PC-3 (cell line): Measurements from ENCODE around the gene TRIM5. TPM values are rescaled to one million over a fixed set of nuclear protein-coding genes. Genes with fewer than 3 reads are reported as not detected.

Experiments
- ATAC-seq: fragments of 200-7000 bp; cut with Tn5 transposase; 2 replicates; pipeline ENCODE4 v1.9.1; 2020; ENCODE audit warnings: mild to moderate bottlenecking, moderate library complexity
- BruUV-seq: library from RNA; stranded (reverse); fragments of 400-500 nt; replicated peaks from 2 replicates; lab custom pipeline; 2021; lab: Mats Ljungman, UMichigan
- CTCF ChIA-PET: fragments of 300-600 bp; sonication (Branson Sonifier 250); formaldehyde crosslinking; loops from one replicate; lab custom pipeline; 2022; ENCODE audit warnings: antibody characterized with exemption; lab: Charles Lee
- POLR2A ChIA-PET: fragments of 300-600 bp; sonication (Branson Sonifier 250); formaldehyde crosslinking; loops from one replicate; lab custom pipeline; 2022; ENCODE audit warnings: antibody characterized with exemption; ENCODE audit not compliant: unreplicated experiment; lab: Charles Lee
- DNase-seq: peaks from one replicate; pipeline ENCODE4 v3.0.0-alpha.2; 2015
- H2AFZ ChIP-seq: fragments of 300-600 bp; sonication (generic); 2 replicates; pipeline ENCODE4 v1.6.0; 2016; ENCODE audit warnings: antibody characterized with exemption, low read length
- H3F3A ChIP-seq: fragments of 300-600 bp; sonication (generic); one replicate; pipeline ENCODE4 v1.6.0; 2017; ENCODE audit warnings: antibody characterized with exemption, low read length, control low read depth, mild to moderate bottlenecking; ENCODE audit not compliant: unreplicated experiment
- H3K27ac ChIP-seq: fragments of 300-600 bp; sonication (generic); 2 replicates; pipeline ENCODE4 v1.5.1; 2016; ENCODE audit warnings: mild to moderate bottlenecking, low read length
- H3K27me3 ChIP-seq: fragments of 300-600 bp; sonication (generic); 2 replicates; pipeline ENCODE4 v1.6.1; 2016; ENCODE audit warnings: low read length, mixed read lengths
- H3K36me3 ChIP-seq: fragments of 300-600 bp; sonication (generic); 2 replicates; pipeline ENCODE4 v1.6.1; 2016; ENCODE audit warnings: low read depth, mixed run types, low read length, mixed read lengths
- H3K4me1 ChIP-seq: fragments of 300-600 bp; sonication (generic); 2 replicates; pipeline ENCODE4 v1.5.1; 2016; ENCODE audit warnings: low read length; ENCODE audit not compliant: insufficient read depth
- H3K4me2 ChIP-seq: fragments of 300-600 bp; sonication (generic); 2 replicates; pipeline ENCODE4 v1.6.0; 2016; ENCODE audit warnings: low read length
- H3K4me3 ChIP-seq: fragments of 300-600 bp; sonication (generic); 2 replicates; pipeline ENCODE4 v1.5.1; 2016; ENCODE audit warnings: mild to moderate bottlenecking, low read length, mixed read lengths
- H3K79me2 ChIP-seq: fragments of 300-600 bp; sonication (generic); 2 replicates; pipeline ENCODE4 v1.6.1; 2017; ENCODE audit warnings: low read length, mixed read lengths
- H3K9ac ChIP-seq: fragments of 300-600 bp; sonication (generic); 2 replicates; pipeline ENCODE4 v1.6.0; 2016; ENCODE audit warnings: mild to moderate bottlenecking, low read length
- H3K9me2 ChIP-seq: fragments of 300-600 bp; sonication (generic); replicated peaks from 2 replicates; pipeline ENCODE4 v1.6.1; 2016; ENCODE audit warnings: mixed run types, low read length, mixed read lengths
- H3K9me3 ChIP-seq: fragments of 300-600 bp; sonication (generic); 2 replicates; pipeline ENCODE4 v1.6.1; 2016; ENCODE audit warnings: low read length, mixed read lengths
- H4K20me1 ChIP-seq: fragments of 300-600 bp; sonication (generic); 2 replicates; pipeline ENCODE4 v1.6.1; 2016; ENCODE audit warnings: low read length, mixed read lengths
- CTCF ChIP-seq: fragments of 300-600 bp; sonication (generic); conservative IDR thresholded peaks from 2 replicates; pipeline ENCODE4 v1.5.1; 2017; ENCODE audit warnings: antibody characterized with exemption, low read depth, mild to moderate bottlenecking, low read length
- EZH2 ChIP-seq: fragments of 300-600 bp; sonication (generic); IDR thresholded peaks from one replicate; pipeline ENCODE4 v1.6.1; 2017; ENCODE audit warnings: antibody characterized with exemption, mild to moderate bottlenecking, low read length; ENCODE audit not compliant: unreplicated experiment
- EZH2phosphoT487 ChIP-seq: fragments of 300-600 bp; sonication (generic); IDR thresholded peaks from 2 replicates; pipeline ENCODE4 v1.6.1; 2018; ENCODE audit warnings: mild to moderate bottlenecking, antibody characterized with exemption, low read length, borderline replicate concordance
- intact Hi-C: fragments of 100-400 bp; cut with micrococcal nuclease; formaldehyde crosslinking; loops from 2 replicates; pipeline ENCODE4 v1.9.0; 2023
- total RNA-seq: library from RNA; depleted of rRNA; stranded (reverse); fragments of >200 nt; gene quantifications from 2 replicates; pipeline ENCODE4 v1.2.3, GENCODE V29; 2014

Gene TRIM5
- total RNA-seq, 1 experiment from 2014 or later: 18.6 TPM

GRCh38 chr11:5626196-5626595, 58.7 kb downstream of the TRIM5 start:
- no peak overlapping the region for H3K27ac ChIP-seq
- TF ChIP-seq EZH2phosphoT487 (no peak), EZH2 (no peak), CTCF (no peak)
- ATAC-seq: no peak
- ChIA-PET CTCF (no interaction called here), POLR2A (no interaction called here)
- H3K9me2 ChIP-seq: no peaks in the 10 kb centered on the region
- no peak overlapping the region for H2AFZ ChIP-seq
- H3K27me3 ChIP-seq: no peaks in the 10 kb centered on the region
- H3K9ac ChIP-seq: no peak overlapping the region
- DNase-seq: no peak
- H3F3A ChIP-seq: no peaks in the 10 kb centered on the region
- H3K79me2 ChIP-seq: no peaks in the 10 kb centered on the region
- no peak overlapping the region for H3K4me3 ChIP-seq
- H4K20me1 ChIP-seq: no peaks in the 10 kb centered on the region
- H3K9me3 ChIP-seq: no peaks in the 10 kb centered on the region
- BruUV-seq: no TSS peak
- H3K4me1 ChIP-seq: peaks cover 29% of the 10 kb centered on the region
- no peaks in the 10 kb centered on the region for H3K36me3 ChIP-seq
- no peak overlapping the region for H3K4me2 ChIP-seq
- intact Hi-C loops: no loop called here

GRCh38 chr11:5625281-5625680, 59.6 kb downstream of the TRIM5 start:
- ATAC-seq (no peak), DNase-seq (no peak)
- BruUV-seq: no TSS peak
- no peak for TF ChIP-seq EZH2phosphoT487
- no peak for TF ChIP-seq EZH2
- no peak for TF ChIP-seq CTCF
- no peaks in the 10 kb centered on the region for H3K79me2 ChIP-seq
- H3K36me3 ChIP-seq: no peaks in the 10 kb centered on the region
- H3K9ac ChIP-seq: no peak overlapping the region; the same call in 1 of the 2 replicates
- peak overlapping the region; percentile 71 for H3K4me3 ChIP-seq
- H3K27ac ChIP-seq: no peak overlapping the region
- H3K9me2 ChIP-seq: no peaks in the 10 kb centered on the region
- H3K9me3 ChIP-seq: no peaks in the 10 kb centered on the region
- H3F3A ChIP-seq: peaks cover 8% of the 10 kb centered on the region
- no peaks in the 10 kb centered on the region for H3K27me3 ChIP-seq
- ChIA-PET CTCF (no interaction called here), POLR2A (interaction anchor here (0.7 kb wide), 1 partner anchor 61 kb away, joined by 3 read pairs; no protein-coding TSS in a partner anchor)
- H3K4me2 ChIP-seq: peak overlapping the region; percentile 91
- H2AFZ ChIP-seq: peak overlapping the region; percentile 73
- peaks cover 39% of the 10 kb centered on the region for H3K4me1 ChIP-seq
- no peaks in the 10 kb centered on the region for H4K20me1 ChIP-seq
- intact Hi-C loops: no loop called here

- BruUV-seq: TSS peak; percentile 98
- intact Hi-C loops: no loop called here
- H2AFZ ChIP-seq: peak within 1 kb of the TSS; percentile 73
- POLR2A ChIA-PET: interaction anchor here (0.7 kb wide), 1 partner anchor 62 kb away, joined by 3 read pairs; no protein-coding TSS in a partner anchor
- ATAC-seq (peak; percentile 60), DNase-seq (peak; percentile 70)
- no peaks in the 10 kb centered on the region for H3K9me3 ChIP-seq
- peaks cover 12% of the 10 kb centered on the region for H3F3A ChIP-seq
- H3K9me2 ChIP-seq: no peaks in the 10 kb centered on the region
- H3K36me3 ChIP-seq: no peaks in the 10 kb centered on the region
- H3K27ac ChIP-seq: no peak within 1 kb of the TSS
- H3K4me2 ChIP-seq: peak within 1 kb of the TSS; percentile 91
- H3K4me3 ChIP-seq: peak within 1 kb of the TSS; percentile 71
- H3K4me1 ChIP-seq: peaks cover 45% of the 10 kb centered on the region
- CTCF ChIA-PET: no interaction called here
- H4K20me1 ChIP-seq: no peaks in the 10 kb centered on the region
- TF ChIP-seq EZH2phosphoT487 (no peak), CTCF (no peak), EZH2 (no peak)
- no peaks in the 10 kb centered on the region for H3K79me2 ChIP-seq
- no peaks in the 10 kb centered on the region for H3K27me3 ChIP-seq
- H3K9ac ChIP-seq: peak within 1 kb of the TSS; percentile 43; the same call in 1 of the 2 replicates
Measured at GRCh38 chr11:5624489-5625279, 60.2 kb downstream of the TRIM5 start, which contains the start of gene TRIM34. TSS of gene TRIM34 (plus strand) at chr11:5625001. CDS start at chr11:5632332, 7,331 bp downstream.
